ENCODE data around the gene LANCL1.

Gene LANCL1

GRCh38 chr2:210476194-210477128 lies at the start of gene LANCL1:
Gene LANCL1 (minus strand): TSS chr2:210476759. CDS start chr2:210476396, 363 bp downstream.
- peak; percentile 57 to 65 for DNase-seq (ENCODE audit: low read depth in 1 of 2, low spot score in 1 of 2)

GRCh38 chr2:210524533-210524932 lies 48.0 kb upstream of the LANCL1 start:
- no peak for DNase-seq (ENCODE audit: low read depth in 1 of 2, low spot score in 1 of 2)

- DNase-seq (ENCODE audit: low read depth in 1 of 2, low spot score in 1 of 2): no peak
Measured at GRCh38 chr2:210523650-210524289, 47.2 kb upstream of the LANCL1 start.

- no peak for DNase-seq (ENCODE audit: low read depth in 1 of 2, low spot score in 1 of 2)
Measured at GRCh38 chr2:210522399-210522798, 45.8 kb upstream of the LANCL1 start.

GRCh38 chr2:210519594-210519993 lies 43.0 kb upstream of the LANCL1 start:
- DNase-seq (ENCODE audit: low read depth in 1 of 2, low spot score in 1 of 2): no peak

- no peak for DNase-seq (ENCODE audit: low read depth in 1 of 2, low spot score in 1 of 2)
Measured at GRCh38 chr2:210517264-210517663, 40.7 kb upstream of the LANCL1 start.

- no peak for DNase-seq (ENCODE audit: low read depth in 1 of 2, low spot score in 1 of 2)
Measured at GRCh38 chr2:210515911-210516310, 39.4 kb upstream of the LANCL1 start.

GRCh38 chr2:210503725-210504191 lies 27.2 kb upstream of the LANCL1 start:
- no peak for DNase-seq (ENCODE audit: low read depth in 1 of 2, low spot score in 1 of 2)

GRCh38 chr2:210503001-210503623 lies 26.6 kb upstream of the LANCL1 start:
- no peak for DNase-seq (ENCODE audit: low read depth in 1 of 2, low spot score in 1 of 2)

GRCh38 chr2:210496512-210496911 lies 20.0 kb upstream of the LANCL1 start:
- DNase-seq (ENCODE audit: low read depth in 1 of 2, low spot score in 1 of 2): no peak

GRCh38 chr2:210493528-210493927 lies 17.0 kb upstream of the LANCL1 start:
- no peak for DNase-seq (ENCODE audit: low read depth in 1 of 2, low spot score in 1 of 2)

GRCh38 chr2:210481601-210482175 lies 5.1 kb upstream of the LANCL1 start:
- no peak for DNase-seq (ENCODE audit: low read depth in 1 of 2, low spot score in 1 of 2)

GRCh38 chr2:210480764-210481163 lies 4.2 kb upstream of the LANCL1 start:
- no peak for DNase-seq (ENCODE audit: low read depth in 1 of 2, low spot score in 1 of 2)

GRCh38 chr2:210480079-210480478 lies 3.5 kb upstream of the LANCL1 start:
- no peak for DNase-seq (ENCODE audit: low read depth in 1 of 2, low spot score in 1 of 2)

GRCh38 chr2:210478661-210479060 lies 2.1 kb upstream of the LANCL1 start:
- DNase-seq (ENCODE audit: low read depth in 1 of 2, low spot score in 1 of 2): no peak

GRCh38 chr2:210477496-210477895 lies 937 bp upstream of the LANCL1 start:
- DNase-seq (ENCODE audit: low read depth in 1 of 2, low spot score in 1 of 2): no peak

GRCh38 chr2:210475706-210476105 lies 853 bp downstream of the LANCL1 start:
- no peak for DNase-seq (ENCODE audit: low read depth in 1 of 2, low spot score in 1 of 2)

- DNase-seq (ENCODE audit: low read depth in 1 of 2, low spot score in 1 of 2): no peak
Measured at GRCh38 chr2:210474776-210475175, 1.8 kb downstream of the LANCL1 start.

GRCh38 chr2:210461401-210461800 lies 15.2 kb downstream of the LANCL1 start:
- DNase-seq (ENCODE audit: low read depth in 1 of 2, low spot score in 1 of 2): no peak

GRCh38 chr2:210460322-210461227 lies 16.0 kb downstream of the LANCL1 start:
- DNase-seq (ENCODE audit: low read depth in 1 of 2, low spot score in 1 of 2): no peak

All from stimulated activated CD4-positive, alpha-beta T cell treated with anti-CD3 and anti-CD28 coated beads, Interleukin-15, amount 100 ng/mL, for 1 hour (primary cell).